Airway epithelial cell (primary cell): Measurements from ENCODE around the gene IL4I1. TPM values are rescaled to one million over a fixed set of nuclear protein-coding genes. Genes with fewer than 3 reads are reported as not detected.

Experiments
- total RNA-seq: library from RNA; depleted of rRNA; stranded (reverse); fragments of >200 nt; gene quantifications from 2 replicates; pipeline ENCODE4 v1.2.3, GENCODE V29; 2015

IL4I1 gene, protein sequence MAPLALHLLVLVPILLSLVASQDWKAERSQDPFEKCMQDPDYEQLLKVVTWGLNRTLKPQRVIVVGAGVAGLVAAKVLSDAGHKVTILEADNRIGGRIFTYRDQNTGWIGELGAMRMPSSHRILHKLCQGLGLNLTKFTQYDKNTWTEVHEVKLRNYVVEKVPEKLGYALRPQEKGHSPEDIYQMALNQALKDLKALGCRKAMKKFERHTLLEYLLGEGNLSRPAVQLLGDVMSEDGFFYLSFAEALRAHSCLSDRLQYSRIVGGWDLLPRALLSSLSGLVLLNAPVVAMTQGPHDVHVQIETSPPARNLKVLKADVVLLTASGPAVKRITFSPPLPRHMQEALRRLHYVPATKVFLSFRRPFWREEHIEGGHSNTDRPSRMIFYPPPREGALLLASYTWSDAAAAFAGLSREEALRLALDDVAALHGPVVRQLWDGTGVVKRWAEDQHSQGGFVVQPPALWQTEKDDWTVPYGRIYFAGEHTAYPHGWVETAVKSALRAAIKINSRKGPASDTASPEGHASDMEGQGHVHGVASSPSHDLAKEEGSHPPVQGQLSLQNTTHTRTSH
- total RNA-seq = not detected in 2 replicates

DNA sequence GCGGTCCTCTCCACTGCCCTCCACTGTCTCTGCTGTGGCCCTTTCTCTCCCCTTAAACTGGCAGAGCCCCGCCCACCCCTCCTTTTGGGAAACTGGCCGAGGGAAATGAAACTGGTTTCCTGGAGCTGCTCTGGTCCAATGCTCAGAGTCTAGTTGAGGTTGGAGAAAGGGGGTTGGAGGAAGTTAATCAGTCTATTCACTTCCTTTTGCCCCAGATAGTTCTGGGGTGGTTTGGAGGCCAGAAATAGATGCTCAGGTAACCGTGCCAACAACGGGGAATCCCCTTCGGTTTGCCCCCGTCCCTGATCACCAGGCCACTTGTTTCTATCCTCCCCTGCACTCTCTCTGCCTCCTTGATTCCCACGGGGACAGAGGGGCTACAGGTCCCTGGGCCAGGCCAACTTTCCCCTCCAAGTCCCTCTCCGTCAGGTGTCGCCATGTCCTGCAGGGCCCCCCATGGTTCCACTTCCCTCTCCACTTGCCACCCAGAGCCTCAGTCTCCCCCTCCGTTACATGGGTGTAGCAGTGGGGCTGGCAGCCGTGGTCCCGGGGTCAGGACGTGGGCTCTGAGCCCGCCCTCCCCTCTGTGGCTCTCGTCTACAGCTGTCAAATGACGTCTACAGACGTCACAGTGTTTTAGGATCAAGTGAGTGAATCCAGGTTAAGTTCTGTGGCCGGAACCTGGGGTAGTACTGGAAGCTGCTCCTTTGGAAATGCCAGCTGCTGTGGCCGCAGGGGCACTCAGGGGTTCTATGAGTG, at the start of gene IL4I1:
IL4I1 (minus strand) TSS at position 25 of the 759 bp plus-strand sequence. CDS start 727 bp downstream, outside the sequence.

DNA sequence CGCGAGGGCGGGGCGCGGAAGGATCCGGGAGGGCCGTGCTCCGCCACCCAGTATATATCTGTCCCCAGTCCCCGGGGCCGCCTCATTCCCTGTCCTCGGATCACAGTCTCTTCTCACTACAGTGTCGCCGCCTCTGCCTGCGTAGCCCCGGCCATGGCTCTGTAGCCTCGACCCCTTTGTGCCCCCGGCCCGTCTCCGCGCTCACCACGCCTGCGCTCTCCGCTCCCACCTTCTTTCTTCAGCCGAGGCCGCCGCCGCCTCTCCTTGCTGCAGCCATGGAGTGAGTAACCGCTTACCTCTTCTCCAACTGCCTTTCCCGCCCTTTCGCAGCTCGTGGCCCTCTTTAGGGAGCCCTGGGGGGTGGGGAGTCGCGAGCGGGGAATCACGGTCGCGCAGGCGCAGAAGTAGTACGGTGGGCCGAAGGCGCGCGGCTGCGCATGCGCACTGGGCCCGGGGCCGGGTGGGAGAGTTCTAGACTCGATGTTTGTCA, 32.5 kb upstream of the IL4I1 start, which contains the start of the genes ATF5 and NUP62:
ATF5 (plus strand) TSS at position 85 of the 490 bp plus-strand sequence. CDS start 1,646 bp downstream, outside the sequence.
NUP62 (minus strand) TSS at position 384 of the 490 bp plus-strand sequence. CDS start 19,697 bp downstream, outside the sequence.

DNA sequence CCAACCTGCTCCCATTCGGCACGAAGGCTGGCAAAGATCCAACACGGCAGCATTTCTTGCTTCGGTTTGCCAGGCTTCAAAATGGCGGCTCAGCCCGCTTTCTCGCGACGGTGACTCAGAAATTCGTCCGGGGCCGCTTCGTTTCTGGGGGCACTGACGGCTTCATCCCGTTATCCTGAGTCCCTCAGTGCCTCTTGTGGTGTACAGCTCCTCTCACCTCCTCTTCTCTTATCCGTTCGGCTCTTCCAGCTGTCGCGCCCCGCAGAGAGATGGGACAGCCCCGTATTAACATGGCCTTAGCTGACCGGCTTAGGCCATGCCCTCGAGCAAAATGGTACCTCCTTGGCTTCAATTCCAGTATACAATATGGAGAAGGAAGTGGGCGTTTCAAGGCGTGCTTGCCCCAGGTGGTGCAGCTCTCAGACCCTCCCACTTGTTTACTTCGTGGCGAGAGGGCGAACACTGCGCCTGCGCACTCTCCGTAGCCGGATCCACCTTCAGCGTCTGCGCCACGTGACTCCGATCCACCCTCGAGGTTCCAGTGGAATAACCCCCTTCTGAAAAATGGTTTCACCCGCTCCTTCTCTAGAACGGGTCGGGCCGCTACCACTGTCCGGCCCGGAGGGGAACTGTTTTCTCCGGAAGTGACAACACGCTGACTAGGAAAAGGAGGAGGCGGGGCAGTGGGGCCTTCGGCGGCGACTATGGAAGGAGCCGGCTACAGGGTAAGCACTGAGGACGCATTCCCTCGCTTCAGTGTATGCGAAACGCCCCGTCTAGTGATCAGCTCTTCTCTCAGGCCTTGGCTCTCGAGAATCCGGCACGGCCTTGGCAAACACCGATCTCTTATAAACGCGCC, 19.4 kb downstream of the IL4I1 start, which contains the start of the genes AKT1S1 and TBC1D17:
AKT1S1 (minus strand) TSS at position 336 of the 859 bp plus-strand sequence. CDS start 4,060 bp downstream, outside the sequence.
TBC1D17 (plus strand) TSS at position 683 of the 859 bp plus-strand sequence; CDS start at position 705, 22 bp downstream.

DNA sequence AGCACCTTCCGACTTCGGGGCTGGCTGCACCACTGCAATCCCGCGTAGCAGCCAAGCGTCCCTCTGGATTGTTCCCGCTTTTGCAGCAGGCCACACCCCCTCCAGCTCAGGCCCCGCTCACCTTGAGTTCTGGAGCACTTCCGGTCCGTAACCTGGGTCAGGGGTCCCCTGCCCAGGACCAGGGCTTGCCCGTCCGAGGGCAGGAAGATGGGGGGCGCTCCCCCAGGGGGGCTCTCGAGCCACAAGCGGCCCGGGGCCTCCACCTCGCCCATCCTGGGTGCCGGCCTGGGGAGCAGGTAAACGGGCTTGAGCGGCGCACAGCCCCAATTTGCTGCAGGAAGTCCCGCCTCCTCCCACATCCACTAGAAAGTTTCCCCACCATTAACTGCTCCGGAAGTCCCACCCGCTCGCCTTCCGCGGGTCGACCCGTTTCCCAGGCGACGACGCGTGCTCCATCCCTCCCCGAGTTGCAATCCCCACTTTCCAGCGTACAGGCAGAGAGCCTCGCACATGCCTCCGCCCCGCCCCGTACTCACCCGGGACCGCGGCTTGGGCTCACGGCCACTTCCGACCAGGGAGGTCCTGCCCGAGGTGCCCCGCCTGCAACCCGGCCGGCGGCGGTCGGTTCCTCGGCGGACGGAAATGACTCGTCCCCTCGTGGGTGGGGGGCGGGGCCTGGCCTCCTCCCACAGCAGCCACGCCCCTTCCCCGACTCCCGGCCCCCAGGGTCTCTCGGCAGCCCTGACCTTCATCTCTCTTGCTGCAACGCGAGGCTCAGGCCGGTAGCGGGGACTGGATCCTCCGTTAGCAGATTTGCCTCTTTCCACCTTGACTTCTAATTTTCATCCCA, 29.5 kb downstream of the IL4I1 start, which contains the start of gene PNKP:
PNKP (minus strand) TSS at position 644 of the 850 bp plus-strand sequence; CDS start at position 272, 372 bp downstream.

DNA sequence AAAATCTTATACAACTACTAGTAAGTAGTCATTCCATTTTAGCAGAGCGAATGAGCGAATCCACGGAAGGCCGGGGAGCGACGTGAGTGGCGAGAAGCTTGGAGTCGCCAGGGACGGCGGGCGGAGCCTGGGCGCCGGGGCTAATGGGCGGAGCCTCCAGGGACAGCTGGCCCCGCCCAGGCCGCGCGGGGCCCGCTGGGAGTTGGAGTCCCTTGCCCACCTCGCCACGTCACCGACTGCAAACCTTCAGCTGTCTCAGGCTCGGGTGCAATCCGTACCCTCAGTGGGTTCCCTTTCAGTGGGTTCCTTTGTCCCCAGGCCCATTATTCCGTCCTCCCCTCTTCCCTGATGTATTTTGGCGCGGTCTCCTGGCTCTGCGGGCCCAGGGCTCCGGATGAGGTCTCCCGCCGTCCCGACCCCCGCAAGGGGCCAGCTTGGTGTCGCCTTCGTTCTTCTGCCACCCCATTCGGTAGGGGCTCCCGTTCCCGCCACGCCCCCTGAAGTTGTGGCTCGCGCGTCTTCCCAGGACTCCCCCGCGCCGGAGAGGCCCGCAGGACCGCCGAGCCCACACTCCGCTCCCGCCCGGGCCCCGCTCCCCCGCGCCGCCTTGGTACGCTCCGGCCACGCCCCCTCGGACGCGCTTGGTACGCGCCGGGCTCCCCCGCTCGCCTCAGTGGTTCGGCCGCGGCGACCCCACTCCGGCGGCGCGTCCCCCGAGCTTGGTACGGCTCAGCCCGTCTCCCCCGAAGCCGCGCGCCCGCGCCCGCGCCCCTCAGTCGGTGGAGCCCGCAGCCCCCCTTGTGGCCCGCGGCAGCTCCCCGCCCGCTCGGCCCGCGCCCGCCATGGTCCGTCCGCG, 46.0 kb downstream of the IL4I1 start, which contains the start of gene PTOV1:
PTOV1 (plus strand) TSS at position 673 of the 856 bp plus-strand sequence.

Other genes with a start within 250 kb of the IL4I1 start
- 78.1 and 95.4 TPM in 2 replicates for gene IRF3, start 231.0 kb downstream of the IL4I1 start, total RNA-seq
- 24.6 and 27.9 TPM in 2 replicates for gene BCL2L12, start 231.0 kb downstream of the IL4I1 start, total RNA-seq
- gene PRMT1, start 219.6 kb downstream of the IL4I1 start, total RNA-seq = 236 and 309 TPM in 2 replicates
- 2.0 and 2.1 TPM in 2 replicates for gene ADM5, start 207.3 kb downstream of the IL4I1 start, total RNA-seq
- 0.33 and 2.1 TPM in 2 replicates for gene CPT1C, start 205.8 kb downstream of the IL4I1 start, total RNA-seq
- gene TSKS, start 133.6 kb downstream of the IL4I1 start, total RNA-seq = 0.19 TPM in 1 of 2 replicates, not detected in the other
- gene AP2A1, start 129.9 kb downstream of the IL4I1 start, total RNA-seq = 130 and 131 TPM in 2 replicates
- gene FUZ, start 83.6 kb downstream of the IL4I1 start, total RNA-seq = 13.7 and 18.7 TPM in 2 replicates
- gene MED25, start 78.6 kb downstream of the IL4I1 start, total RNA-seq = 22.1 and 34.8 TPM in 2 replicates
- gene PTOV1, start 45.7 kb downstream of the IL4I1 start, total RNA-seq = 66.8 and 71.9 TPM in 2 replicates
- 57.2 and 59.7 TPM in 2 replicates for gene PNKP, start 29.3 kb downstream of the IL4I1 start, total RNA-seq
- 26.8 and 40.6 TPM in 2 replicates for gene AKT1S1, start 19.5 kb downstream of the IL4I1 start, total RNA-seq
- 13.0 and 15.0 TPM in 2 replicates for gene TBC1D17, start 19.2 kb downstream of the IL4I1 start, total RNA-seq
- gene ATF5, start 32.3 kb upstream of the IL4I1 start, total RNA-seq = 6.5 and 11.1 TPM in 2 replicates
- 36.3 and 42.0 TPM in 2 replicates for gene NUP62, start 32.6 kb upstream of the IL4I1 start, total RNA-seq
- not detected in 2 replicates for gene SIGLEC11, start 64.3 kb upstream of the IL4I1 start, total RNA-seq
- 17.1 and 32.4 TPM in 2 replicates for gene VRK3, start 128.5 kb upstream of the IL4I1 start, total RNA-seq
- 3.5 and 5.7 TPM in 2 replicates for gene ZNF473, start 129.1 kb upstream of the IL4I1 start, total RNA-seq